Epithelial cell of esophagus (primary cell): ENCODE measurements around the gene MYH7.
"Not testable (repeated sequence)": the region's sequence is repeated elsewhere in the genome, so short reads cannot be mapped to it uniquely, and the experiment has no call there.

ENCODE experiments used
- DNase-seq: peaks from one replicate; pipeline ENCODE4 v3.0.0; 2010; ENCODE audit warnings: low read depth
- H3K4me3 ChIP-seq: 2 replicates; pipeline ENCODE4 v1.5.1; 2011; ENCODE audit warnings: mild to moderate bottlenecking, low read length, control low read depth
- CTCF ChIP-seq: IDR thresholded peaks from 2 replicates; pipeline ENCODE4 v1.5.1; 2011; ENCODE audit warnings: low read depth, mild to moderate bottlenecking, low read length, control low read depth, inconsistent platforms; ENCODE audit not compliant: insufficient read depth; ENCODE audit errors: missing control alignments

Gene MYH7

GRCh38 chr14:23430016-23430722 is 5.3 kb downstream of the MYH7 start:
- TF ChIP-seq CTCF, result no peak
- no peak for DNase-seq
- no peak overlapping the region for H3K4me3 ChIP-seq

GRCh38 chr14:23428686-23429495 is 6.6 kb downstream of the MYH7 start:
- no peak for TF ChIP-seq CTCF
- H3K4me3 ChIP-seq, result no peak overlapping the region
- no peak for DNase-seq

DNA sequence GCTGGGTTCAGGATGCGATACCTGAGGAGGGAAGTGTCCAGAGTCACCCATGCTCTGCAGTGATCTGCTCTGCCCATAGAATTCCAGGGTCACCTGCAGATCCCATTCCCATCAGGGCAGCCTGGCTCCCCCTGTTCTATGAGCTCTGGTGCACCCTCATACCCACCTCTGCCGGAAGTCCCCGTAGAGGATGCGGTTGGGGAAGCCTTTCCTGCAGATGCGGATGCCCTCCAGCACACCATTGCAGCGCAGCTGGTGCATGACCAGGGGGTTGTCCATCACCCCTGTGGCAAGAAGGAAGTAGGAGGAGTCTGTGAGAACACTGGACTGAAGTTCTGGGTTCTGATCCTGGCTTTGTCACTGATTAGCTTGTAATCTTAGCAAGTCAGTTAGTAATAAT is 9.7 kb downstream of the MYH7 start:
- not testable (repeated sequence) for H3K4me3 ChIP-seq, DNase-seq

DNA sequence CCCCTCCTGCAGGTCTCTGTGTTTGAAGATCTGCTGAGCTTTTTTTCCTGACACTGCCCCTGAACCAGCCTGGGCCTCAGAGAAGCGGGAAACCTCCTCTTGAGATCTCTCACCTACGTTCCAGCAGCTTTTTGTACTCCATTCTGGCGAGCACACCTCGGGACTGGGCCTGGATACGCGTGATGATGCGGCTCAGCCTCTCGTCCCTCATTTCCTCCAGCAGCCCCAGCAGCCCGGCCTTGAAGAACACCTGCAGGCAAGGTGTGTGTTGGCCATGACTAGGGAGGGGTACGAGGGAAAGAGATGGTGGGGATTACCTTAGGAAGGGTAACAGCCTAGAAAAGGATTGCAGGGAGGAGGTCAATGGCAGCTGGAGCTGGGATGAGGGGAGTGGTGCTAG is 10.3 kb downstream of the MYH7 start:
- no peak for DNase-seq
- no peak overlapping the region for H3K4me3 ChIP-seq
- no peak for TF ChIP-seq CTCF

DNA sequence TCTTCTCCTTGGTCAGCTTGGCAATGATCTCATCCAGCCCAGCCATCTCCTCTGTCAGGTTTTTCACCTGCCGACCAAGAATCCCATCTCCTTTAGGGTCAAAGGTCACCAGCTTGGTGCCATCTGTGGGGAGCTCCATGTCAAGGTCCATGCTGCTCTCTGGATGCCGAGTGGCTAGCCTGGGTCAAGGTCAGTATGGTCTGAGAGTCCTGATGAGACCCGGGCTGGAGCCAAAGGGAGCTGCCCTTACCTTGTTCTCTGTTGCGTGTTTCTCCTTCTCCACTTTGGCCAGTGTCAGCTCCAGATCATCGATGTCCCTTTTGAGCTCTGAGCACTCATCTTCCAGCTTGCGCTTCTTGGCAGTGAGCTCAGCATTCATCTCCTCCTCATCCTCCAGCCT is 11.8 kb downstream of the MYH7 start:
- no peak overlapping the region for H3K4me3 ChIP-seq

DNA sequence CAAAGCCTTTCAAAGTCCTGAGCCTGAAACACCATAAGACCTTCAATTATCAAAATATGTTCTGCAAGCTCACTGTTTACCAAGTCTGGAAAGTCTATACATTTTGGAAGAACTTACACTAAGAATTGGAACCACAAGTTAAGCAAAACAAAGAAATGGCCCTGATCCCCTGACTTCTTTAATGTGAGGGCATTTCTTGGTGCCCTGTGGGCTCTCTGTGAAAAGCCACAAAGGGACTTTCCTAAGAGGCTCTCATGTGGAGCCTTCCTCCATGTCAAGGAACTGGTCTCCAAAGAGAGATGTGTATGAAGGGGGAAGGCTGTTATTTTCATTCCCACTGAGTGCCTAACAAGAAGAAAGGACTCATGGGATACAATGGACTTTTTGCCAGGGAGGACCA is 13.9 kb downstream of the MYH7 start:
- no peak for DNase-seq
- no peak overlapping the region for H3K4me3 ChIP-seq
- no peak for TF ChIP-seq CTCF

More for the DNA sequence above, 11.8 kb downstream of the MYH7 start:
- no peak for DNase-seq
- no peak for TF ChIP-seq CTCF

DNA sequence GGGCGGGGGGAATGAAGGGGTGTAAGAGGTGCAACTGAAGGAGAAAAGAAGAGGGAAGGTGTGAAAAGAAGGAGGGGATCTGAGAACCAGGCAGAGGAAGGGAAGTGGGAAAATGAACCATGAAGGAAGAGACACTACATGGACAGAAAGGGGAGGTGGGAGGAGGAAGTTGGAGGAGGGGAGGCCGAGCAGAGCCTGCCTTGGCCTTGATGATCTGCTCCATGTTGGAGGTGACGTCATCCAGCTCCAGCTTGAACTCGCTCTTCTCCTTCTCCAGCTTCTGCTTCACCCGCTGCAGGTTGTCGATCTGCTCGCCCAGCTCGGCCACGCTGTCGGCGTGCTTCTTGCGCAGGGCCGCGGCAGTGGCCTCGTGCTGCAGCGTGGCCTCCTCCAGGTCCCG is 15.8 kb downstream of the MYH7 start:
- not testable (repeated sequence) for DNase-seq, H3K4me3 ChIP-seq

GRCh38 chr14:23418021-23418420 is 17.4 kb downstream of the MYH7 start:
- no peak for TF ChIP-seq CTCF
- DNase-seq, result no peak

DNA sequence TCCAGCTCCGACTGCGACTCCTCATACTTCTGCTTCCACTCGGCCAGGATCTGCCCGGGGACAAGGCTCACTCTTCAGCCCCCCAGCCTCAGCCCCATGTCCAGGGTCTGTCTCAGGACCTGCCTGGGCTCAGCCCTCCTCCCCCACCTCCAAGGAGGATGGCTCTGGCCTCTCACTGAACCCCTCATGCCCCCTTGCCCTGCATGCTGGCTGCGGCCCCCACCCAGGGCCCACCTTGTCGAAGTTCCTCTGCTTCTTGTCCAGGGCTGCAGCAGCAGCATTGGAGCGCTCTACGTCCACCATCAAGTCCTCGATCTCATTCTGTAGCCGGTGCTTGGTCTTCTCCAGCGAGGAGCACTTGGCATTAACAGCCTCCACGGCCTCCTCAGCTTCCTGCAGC is 18.2 kb downstream of the MYH7 start:
- DNase-seq, H3K4me3 ChIP-seq: not testable (repeated sequence)

More at GRCh38 chr14:23418021-23418420, 17.4 kb downstream of the MYH7 start:
- H3K4me3 ChIP-seq, result no peak overlapping the region
